Panc1 (cell line): ENCODE measurements around the gene MTNR1A. TPM values are rescaled to one million over a fixed set of nuclear protein-coding genes. Genes with fewer than 3 reads are reported as not detected.
"Not testable (repeated sequence)": the region's sequence is repeated elsewhere in the genome, so short reads cannot be mapped to it uniquely, and the experiment has no call there.

ENCODE experiments used
- ATAC-seq: fragments of 200-7000 bp; cut with Tn5 transposase; 2 replicates; pipeline ENCODE4 v1.9.1; 2020; ENCODE audit warnings: mild to moderate bottlenecking, moderate library complexity
- BruUV-seq: library from RNA; stranded (reverse); fragments of 400-500 nt; replicated peaks from 2 replicates; lab custom pipeline; 2021; lab: Mats Ljungman, UMichigan
- CTCF ChIA-PET: fragments of 300-600 bp; sonication (Branson Sonifier 250); formaldehyde crosslinking; loops from one replicate; lab custom pipeline; 2022; ENCODE audit warnings: antibody characterized with exemption; lab: Charles Lee
- POLR2A ChIA-PET: fragments of 300-600 bp; sonication (Branson Sonifier 250); formaldehyde crosslinking; loops from one replicate; lab custom pipeline; 2022; ENCODE audit warnings: antibody characterized with exemption; lab: Charles Lee
- DNase-seq: peaks from one replicate; pipeline ENCODE4 v3.0.0-alpha.2; 2010; ENCODE audit warnings: low read depth, low spot score
- H3K27ac ChIP-seq: 2 replicates; pipeline ENCODE4 v1.5.1; 2011; ENCODE audit warnings: mild to moderate bottlenecking, low read length, inconsistent platforms
- H3K27me3 ChIP-seq: fragments of 200-500 bp; sonication (Bioruptor generic); 2 replicates; pipeline ENCODE4 v1.6.0; 2014; ENCODE audit warnings: low read length, inconsistent platforms; ENCODE audit not compliant: control insufficient read depth, insufficient read depth
- H3K36me3 ChIP-seq: fragments of 200-500 bp; sonication (Bioruptor generic); 2 replicates; pipeline ENCODE4 v1.5.1; 2014; ENCODE audit warnings: inconsistent platforms, mild to moderate bottlenecking, low read length, moderate library complexity; ENCODE audit not compliant: control insufficient read depth, insufficient read depth
- H3K4me1 ChIP-seq: 2 replicates; pipeline ENCODE4 v1.5.1; 2011; ENCODE audit warnings: inconsistent platforms, mild to moderate bottlenecking, low read length, moderate library complexity; ENCODE audit not compliant: control insufficient read depth, insufficient read depth
- H3K4me3 ChIP-seq, 2 experiments: 2 replicates each; pipeline ENCODE4 v1.5.1; 2011 to 2012; ENCODE audit warnings: low read depth in 2 of 2, low read length in 2 of 2, mild to moderate bottlenecking in 2 of 2, inconsistent platforms in 1 of 2, moderate library complexity in 1 of 2
- H3K9me3 ChIP-seq: fragments of 200-500 bp; sonication (Bioruptor generic); 2 replicates; pipeline ENCODE4 v1.5.1; 2014; ENCODE audit warnings: low read depth, mild to moderate bottlenecking, inconsistent platforms, low read length, moderate library complexity; ENCODE audit not compliant: control insufficient read depth, insufficient read depth
- POLR2AphosphoS5 ChIP-seq: IDR thresholded peaks from 2 replicates; pipeline ENCODE4 v1.6.1; 2012; ENCODE audit warnings: mild to moderate bottlenecking, low read depth, low read length, moderate library complexity
- SIN3A ChIP-seq: IDR thresholded peaks from 2 replicates; pipeline ENCODE4 v1.6.1; 2012; ENCODE audit warnings: low read depth, mild to moderate bottlenecking, low read length, moderate library complexity, borderline replicate concordance; ENCODE audit not compliant: insufficient read depth
- TCF7L2 ChIP-seq: IDR thresholded peaks from 2 replicates; pipeline ENCODE4 v1.6.1; 2011; ENCODE audit warnings: mild to moderate bottlenecking, low read depth, low read length, inconsistent platforms
- in situ Hi-C: cut with HindIII; loops from 2 replicates; pipeline ENCODE4 v1.10.0; 2016; ENCODE audit warnings: low sequenced_read_pairs, low pct_unique_long_range_greater_than_20kb
- intact Hi-C: fragments of 100-400 bp; cut with micrococcal nuclease; formaldehyde crosslinking; loops from one replicate; pipeline ENCODE4 v1.10.0; 2022; ENCODE audit not compliant: unreplicated experiment
- total RNA-seq: library from RNA; stranded (reverse); gene quantifications from one replicate; pipeline ENCODE4 v1.2.1, GENCODE V29; 2021; ENCODE audit not compliant: unreplicated experiment
- TF ChIP-seq, protein P1 (sequence below): fragments of 450-650 bp; IDR thresholded peaks from 2 replicates; pipeline ENCODE4 v1.5.1; 2017; ENCODE audit warnings: mild to moderate bottlenecking
- TF ChIP-seq, protein P2 (sequence below), 2 experiments: IDR thresholded peaks; 2 replicates each; pipeline ENCODE4 v1.6.1; 2011 to 2012; ENCODE audit warnings: low read depth in 2 of 2, control low read depth in 1 of 2, low read length in 1 of 2, mild to moderate bottlenecking in 1 of 2, moderate library complexity in 1 of 2; ENCODE audit not compliant: insufficient read depth in 1 of 2

The MTNR1A gene
- total RNA-seq, 1 experiment from 2014 or later, result 0.23 TPM

DNA sequence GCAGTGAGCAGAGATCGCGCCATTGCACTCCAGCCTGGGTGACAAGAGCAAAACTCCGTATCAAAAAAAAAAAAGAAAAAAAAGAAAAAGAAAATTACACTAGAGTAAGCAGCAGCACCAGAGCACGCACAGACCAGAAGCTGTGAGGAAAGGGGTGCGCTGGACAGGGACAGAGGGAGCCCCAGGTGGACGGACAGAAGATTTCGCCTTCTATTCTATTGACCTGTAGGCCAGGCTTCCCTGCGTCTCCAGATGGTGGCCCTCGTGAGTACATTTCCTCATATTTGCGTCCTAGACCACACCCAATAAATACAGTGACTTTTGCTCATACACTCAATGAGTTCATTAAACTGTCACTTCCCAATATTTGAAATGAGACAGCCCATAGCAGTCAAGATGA, 19.1 kb downstream of the MTNR1A start:
- no peak overlapping the region for H3K4me3 ChIP-seq
- no peaks in the 10 kb centered on the region for H3K4me1 ChIP-seq
- no peaks in the 10 kb centered on the region for H3K36me3 ChIP-seq
- in situ Hi-C loops (no loop called here), intact Hi-C loops (no loop called here)
- BruUV-seq, result no TSS peak
- H3K27ac ChIP-seq, result no peak overlapping the region
- H3K27me3 ChIP-seq, result no peaks in the 10 kb centered on the region
- TF ChIP-seq, protein P1, sequence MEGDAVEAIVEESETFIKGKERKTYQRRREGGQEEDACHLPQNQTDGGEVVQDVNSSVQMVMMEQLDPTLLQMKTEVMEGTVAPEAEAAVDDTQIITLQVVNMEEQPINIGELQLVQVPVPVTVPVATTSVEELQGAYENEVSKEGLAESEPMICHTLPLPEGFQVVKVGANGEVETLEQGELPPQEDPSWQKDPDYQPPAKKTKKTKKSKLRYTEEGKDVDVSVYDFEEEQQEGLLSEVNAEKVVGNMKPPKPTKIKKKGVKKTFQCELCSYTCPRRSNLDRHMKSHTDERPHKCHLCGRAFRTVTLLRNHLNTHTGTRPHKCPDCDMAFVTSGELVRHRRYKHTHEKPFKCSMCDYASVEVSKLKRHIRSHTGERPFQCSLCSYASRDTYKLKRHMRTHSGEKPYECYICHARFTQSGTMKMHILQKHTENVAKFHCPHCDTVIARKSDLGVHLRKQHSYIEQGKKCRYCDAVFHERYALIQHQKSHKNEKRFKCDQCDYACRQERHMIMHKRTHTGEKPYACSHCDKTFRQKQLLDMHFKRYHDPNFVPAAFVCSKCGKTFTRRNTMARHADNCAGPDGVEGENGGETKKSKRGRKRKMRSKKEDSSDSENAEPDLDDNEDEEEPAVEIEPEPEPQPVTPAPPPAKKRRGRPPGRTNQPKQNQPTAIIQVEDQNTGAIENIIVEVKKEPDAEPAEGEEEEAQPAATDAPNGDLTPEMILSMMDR, result no peak; the same call in 1 of the 2 replicates
- TF ChIP-seq, protein P2, sequence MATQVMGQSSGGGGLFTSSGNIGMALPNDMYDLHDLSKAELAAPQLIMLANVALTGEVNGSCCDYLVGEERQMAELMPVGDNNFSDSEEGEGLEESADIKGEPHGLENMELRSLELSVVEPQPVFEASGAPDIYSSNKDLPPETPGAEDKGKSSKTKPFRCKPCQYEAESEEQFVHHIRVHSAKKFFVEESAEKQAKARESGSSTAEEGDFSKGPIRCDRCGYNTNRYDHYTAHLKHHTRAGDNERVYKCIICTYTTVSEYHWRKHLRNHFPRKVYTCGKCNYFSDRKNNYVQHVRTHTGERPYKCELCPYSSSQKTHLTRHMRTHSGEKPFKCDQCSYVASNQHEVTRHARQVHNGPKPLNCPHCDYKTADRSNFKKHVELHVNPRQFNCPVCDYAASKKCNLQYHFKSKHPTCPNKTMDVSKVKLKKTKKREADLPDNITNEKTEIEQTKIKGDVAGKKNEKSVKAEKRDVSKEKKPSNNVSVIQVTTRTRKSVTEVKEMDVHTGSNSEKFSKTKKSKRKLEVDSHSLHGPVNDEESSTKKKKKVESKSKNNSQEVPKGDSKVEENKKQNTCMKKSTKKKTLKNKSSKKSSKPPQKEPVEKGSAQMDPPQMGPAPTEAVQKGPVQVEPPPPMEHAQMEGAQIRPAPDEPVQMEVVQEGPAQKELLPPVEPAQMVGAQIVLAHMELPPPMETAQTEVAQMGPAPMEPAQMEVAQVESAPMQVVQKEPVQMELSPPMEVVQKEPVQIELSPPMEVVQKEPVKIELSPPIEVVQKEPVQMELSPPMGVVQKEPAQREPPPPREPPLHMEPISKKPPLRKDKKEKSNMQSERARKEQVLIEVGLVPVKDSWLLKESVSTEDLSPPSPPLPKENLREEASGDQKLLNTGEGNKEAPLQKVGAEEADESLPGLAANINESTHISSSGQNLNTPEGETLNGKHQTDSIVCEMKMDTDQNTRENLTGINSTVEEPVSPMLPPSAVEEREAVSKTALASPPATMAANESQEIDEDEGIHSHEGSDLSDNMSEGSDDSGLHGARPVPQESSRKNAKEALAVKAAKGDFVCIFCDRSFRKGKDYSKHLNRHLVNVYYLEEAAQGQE (IDR thresholded peaks at IDR 0.05; ENCODE audit: insufficient read depth in 1 of 2, low read depth in 2 of 2, low read length in 1 of 2), result no peak
- no peak for TF ChIP-seq POLR2AphosphoS5
- TF ChIP-seq TCF7L2, result no peak
- TF ChIP-seq SIN3A, result no peak
- no peaks in the 10 kb centered on the region for H3K9me3 ChIP-seq
- CTCF ChIA-PET, result no interaction called here
- POLR2A ChIA-PET, result no interaction called here
- no peak for DNase-seq
- no peak for ATAC-seq

DNA sequence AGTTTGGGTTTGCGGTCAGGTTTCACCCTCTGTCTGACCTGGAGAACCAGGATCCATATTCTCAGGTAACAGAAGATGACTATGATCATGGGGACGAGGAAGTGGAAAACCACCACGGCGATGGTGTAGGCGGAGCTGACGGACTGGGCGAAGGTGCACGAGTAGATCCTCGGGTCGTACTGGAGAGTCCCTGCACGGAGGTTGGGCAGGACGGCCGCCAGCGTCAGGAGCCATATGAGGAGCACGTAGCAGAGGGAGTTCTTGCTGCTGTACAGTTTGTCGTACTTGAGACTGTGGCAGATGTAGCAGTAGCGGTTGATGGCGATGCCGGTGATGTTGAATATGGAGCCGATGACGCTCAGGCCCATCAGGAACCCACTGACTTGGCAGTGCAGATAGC, 21.3 kb downstream of the MTNR1A start:
- BruUV-seq, result no TSS peak
- H3K27ac ChIP-seq, result no peak overlapping the region
- no peak for TF ChIP-seq SIN3A
- TF ChIP-seq, protein P1, result no peak
- TF ChIP-seq, protein P2 (IDR thresholded peaks at IDR 0.05; ENCODE audit: insufficient read depth in 1 of 2, low read depth in 2 of 2, low read length in 1 of 2), result no peak
- no peak for TF ChIP-seq POLR2AphosphoS5
- no peak for TF ChIP-seq TCF7L2
- ChIA-PET CTCF (no interaction called here), POLR2A (no interaction called here)
- no peaks in the 10 kb centered on the region for H3K4me1 ChIP-seq
- ATAC-seq (no peak), DNase-seq (no peak)
- H3K4me3 ChIP-seq, result no peak overlapping the region
- in situ Hi-C loops, result no loop called here
- intact Hi-C loops, result no loop called here
- no peaks in the 10 kb centered on the region for H3K36me3 ChIP-seq
- H3K27me3 ChIP-seq, result no peaks in the 10 kb centered on the region
- no peaks in the 10 kb centered on the region for H3K9me3 ChIP-seq

DNA sequence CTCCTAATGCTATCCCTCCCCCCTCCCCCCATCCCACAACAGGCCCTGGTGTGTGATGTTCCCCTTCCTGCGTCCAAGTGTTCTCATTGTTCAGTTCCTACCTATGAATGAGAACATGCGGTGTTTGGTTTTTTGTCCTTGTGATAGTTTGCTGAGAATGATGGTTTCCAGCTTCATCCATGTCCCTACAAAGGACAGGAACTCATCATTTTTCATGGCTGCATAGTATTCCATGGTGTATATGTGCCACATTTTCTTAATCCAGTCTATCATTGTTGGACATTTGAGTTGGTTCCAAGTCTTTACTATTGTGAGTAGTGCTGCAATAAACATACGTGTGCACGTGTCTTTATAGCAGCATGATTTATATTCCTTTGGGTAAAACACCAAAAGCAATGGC, 31.4 kb downstream of the MTNR1A start:
- ATAC-seq, POLR2A ChIA-PET, H3K9me3 ChIP-seq, in situ Hi-C loops, intact Hi-C loops, H3K4me3 ChIP-seq, H3K4me1 ChIP-seq, H3K27ac ChIP-seq, BruUV-seq, CTCF ChIA-PET, DNase-seq, H3K36me3 ChIP-seq, H3K27me3 ChIP-seq: not testable (repeated sequence)
